ENCODE measurements around the gene CACNA2D2.

The CACNA2D2 gene

DNA sequence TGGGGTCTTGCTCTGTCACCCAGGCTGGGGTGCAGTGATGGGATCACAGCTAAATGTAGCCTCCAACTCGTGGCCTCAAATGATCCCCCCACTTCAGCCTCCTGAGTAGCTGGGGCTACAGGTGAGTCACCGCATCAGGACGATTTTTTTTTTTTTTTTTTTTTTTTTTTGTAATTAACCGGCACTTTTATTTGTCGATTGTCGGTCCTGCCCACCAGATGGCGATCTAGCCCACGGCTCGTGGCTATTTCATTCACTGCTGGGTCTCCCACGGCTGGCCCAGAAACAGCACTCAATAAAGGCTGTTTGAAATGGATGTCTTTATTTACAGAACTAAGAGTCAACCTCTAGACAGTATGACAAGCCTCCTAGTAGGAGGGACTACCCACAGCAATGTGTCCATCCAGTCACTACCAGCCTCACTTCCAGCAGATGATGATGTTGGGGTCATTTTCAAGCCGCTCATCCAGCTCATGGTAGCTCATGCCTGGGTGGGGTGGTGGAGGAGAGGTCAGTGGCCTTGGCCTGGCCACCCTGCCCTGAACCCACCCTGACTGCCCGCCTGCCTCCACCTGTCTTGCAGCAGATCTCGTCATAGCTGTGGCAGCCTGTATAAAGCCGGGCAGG is 156.1 kb downstream of the CACNA2D2 start:
- DNase-seq (ENCODE audit: low read depth in 2 of 2) = peak; percentile 53 to 60

DNA sequence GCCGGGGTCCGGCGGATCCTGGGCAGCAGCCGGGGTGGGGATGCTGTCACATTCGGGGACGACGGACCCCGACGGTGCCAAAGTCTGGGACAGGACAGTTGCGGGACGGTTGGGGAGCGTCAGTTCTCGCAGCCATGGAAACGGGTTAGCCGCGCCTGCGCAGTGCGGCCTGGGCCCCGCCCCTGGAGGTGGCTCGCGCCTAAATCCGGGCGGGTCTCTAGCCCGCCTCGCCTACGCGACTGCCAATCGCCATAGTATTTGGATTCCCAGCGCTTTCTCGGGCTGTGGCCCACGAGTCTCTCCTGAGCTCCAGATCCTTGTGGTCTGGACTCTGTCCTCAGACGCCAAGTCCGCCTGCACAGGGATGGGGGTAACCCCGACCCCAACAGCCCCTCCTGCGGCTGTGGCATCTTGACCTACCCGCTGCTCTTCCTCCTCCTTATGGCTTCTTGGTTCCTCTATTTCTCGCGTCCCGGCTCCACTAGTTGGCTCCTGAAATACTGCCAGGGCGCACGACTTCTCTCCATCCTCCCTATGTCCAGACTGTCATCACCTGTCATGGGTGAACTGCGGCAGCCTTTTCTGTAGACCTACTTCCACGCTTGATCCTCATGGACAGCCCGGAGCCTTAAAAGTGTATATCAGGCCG is 157.7 kb downstream of the CACNA2D2 start, which contains the start of gene ZMYND10:
Gene ZMYND10, minus strand, starts transcription at position 147 of the 649 bp plus-strand sequence. CDS start 153 bp downstream, outside the sequence.
- DNase-seq (ENCODE audit: low read depth in 2 of 2) = peak in 1 of 2 donors; percentile 58

DNA sequence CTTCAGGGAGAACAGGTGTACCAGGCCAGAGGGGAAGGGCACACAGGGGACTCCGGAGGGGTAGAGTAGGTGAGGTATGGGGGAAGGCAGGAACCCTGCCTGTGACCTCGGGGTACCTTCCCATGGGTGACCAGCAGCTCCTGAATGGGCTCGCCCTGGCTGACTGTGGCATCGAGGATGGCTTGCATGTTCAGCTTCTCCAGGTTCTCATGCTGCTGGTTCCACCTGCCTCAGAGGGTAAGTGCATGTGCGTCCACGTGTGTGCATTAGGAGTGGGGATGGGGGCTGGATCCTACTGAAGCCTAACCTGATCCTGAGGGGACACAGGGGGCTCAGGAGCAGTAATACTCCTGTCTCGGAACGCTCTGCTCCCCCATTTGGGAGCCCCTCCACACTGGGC is 158.4 kb downstream of the CACNA2D2 start:
- no peak for DNase-seq (ENCODE audit: low read depth in 2 of 2)

DNA sequence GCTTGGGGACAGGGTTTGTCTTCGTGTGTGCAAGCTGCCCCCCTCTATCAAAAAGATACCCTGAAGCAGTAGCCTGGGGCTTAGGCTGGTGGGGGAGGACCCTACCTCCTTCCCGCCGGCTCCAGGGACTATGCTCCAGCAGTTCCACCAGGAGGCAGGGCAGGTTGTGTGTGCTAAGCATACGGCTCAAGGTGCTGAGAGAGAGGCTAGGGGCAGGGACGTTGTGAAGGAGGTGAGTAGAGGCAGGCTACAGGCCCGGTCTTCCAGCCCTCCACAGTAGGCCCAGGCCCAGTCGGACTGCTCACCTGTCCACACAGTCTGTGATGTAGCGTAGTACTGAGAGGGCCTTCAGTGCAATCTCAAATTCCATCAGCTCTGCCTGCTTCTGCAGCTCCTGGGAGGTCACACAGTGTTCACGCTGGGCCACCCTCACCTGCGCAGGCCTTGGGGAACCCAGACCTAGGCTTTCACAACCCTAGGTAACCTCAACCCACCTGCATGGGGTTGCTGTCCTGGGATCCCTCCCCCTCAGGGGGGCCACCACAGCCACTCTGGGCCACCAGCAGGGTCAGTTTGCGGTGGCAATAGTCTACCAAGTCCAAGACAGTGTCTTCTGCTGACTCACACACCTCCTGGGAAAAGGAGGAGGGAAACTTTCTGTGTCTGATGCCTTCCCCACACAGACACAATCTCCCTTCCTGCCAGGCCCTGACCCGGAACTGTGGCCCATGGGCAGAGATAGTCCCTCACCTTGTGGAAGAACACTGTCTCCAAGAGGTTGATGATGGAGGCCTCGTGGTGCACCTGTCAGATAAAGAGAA is 160.4 kb downstream of the CACNA2D2 start:
- DNase-seq (ENCODE audit: low read depth in 2 of 2) = no peak

DNA sequence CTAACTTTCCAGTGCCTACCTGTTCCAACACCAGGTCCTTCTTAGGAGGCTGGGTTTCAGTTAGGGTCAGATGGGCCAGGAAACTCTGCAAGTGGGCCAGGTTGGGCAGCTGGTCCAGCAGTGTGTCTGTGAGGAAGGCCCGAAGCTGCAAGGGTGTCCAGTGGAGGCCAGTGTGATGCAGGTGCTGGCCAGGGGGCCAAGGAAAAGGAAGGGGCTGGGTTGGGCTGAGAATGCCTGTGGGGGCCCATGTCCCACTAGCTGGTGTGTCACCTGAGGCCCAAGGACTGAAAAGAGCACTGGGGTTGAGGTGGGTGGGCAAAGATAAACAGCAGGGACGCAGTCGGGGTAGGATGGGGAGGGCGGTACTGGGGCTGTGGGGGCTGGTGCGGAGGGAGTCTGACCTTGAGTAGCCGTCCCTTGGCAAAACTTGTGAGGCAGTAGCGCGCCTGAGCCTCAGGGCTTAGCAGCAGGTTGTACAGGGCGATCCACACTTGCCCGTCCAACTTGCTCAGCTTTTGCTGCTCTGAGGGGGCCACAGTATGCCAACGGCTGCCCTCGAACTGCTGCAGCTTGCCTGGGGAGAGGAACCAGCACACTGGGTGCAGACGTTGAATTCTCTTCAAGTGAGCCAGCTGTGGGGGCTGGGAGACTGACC is 161.3 kb downstream of the CACNA2D2 start:
- no peak for DNase-seq (ENCODE audit: low read depth in 2 of 2)

DNA sequence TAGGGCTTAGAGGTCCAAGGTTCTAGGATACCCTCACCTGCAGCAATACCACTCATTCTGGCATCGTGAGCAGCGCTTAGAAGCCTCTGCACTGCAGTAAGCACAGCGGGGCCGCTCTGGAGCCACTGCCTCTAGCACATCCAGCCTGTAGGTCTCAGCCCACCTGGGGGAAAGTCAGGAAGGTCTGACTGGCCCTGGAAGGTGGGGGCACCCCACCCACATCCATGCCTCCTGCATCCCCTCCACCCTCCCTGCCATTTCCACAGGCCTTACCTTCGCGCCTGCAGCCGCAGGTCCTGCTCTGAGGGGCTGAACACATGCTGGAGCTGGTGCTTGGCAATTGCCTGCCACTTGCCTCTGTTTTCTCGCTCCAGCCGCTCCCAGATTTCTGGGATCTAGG is 161.9 kb downstream of the CACNA2D2 start:
- DNase-seq (ENCODE audit: low read depth in 2 of 2) = no peak

DNA sequence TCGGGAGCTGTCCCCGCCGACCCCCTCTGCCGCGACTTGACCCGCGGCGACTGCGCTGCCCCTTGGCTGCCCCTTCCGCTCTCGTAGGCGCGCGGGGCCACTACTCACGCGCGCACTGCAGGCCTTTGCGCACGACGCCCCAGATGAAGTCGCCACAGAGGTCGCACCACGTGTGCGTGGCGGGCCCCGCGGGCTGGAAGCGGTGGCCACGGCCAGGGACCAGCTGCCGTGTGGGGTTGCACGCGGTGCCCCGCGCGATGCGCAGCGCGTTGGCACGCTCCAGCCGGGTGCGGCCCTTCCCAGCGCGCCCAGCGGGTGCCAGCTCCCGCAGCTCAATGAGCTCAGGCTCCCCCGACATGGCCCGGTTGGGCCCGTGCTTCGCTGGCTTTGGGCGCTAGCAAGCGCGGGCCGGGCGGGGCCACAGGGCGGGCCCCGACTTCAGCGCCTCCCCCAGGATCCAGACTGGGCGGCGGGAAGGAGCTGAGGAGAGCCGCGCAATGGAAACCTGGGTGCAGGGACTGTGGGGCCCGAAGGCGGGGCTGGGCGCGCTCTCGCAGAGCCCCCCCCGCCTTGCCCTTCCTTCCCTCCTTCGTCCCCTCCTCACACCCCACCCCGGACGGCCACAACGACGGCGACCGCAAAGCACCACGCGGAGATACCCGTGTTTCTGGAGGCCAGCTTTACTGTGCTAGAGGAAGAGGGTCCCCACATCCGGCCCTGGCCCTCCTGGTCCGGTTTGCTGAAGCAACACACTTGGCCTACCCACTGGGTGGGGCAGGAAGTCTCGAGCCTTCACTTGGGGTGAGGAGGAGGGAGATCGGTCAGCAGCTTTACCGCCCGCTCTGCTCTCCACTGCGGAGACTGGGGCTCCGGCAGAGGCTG is 162.7 kb downstream of the CACNA2D2 start, which contains the start of gene RASSF1:
Gene RASSF1, minus strand, starts transcription at position 389 of the 882 bp plus-strand sequence. Its CDS starts 31 bp downstream, at position 358.
- DNase-seq (ENCODE audit: low read depth in 2 of 2) = peak in 1 of 2 donors; percentile 39

- no peak for DNase-seq (ENCODE audit: low read depth in 2 of 2)
Measured at GRCh38 chr3:50340147-50340447, 163.3 kb downstream of the CACNA2D2 start.

DNA sequence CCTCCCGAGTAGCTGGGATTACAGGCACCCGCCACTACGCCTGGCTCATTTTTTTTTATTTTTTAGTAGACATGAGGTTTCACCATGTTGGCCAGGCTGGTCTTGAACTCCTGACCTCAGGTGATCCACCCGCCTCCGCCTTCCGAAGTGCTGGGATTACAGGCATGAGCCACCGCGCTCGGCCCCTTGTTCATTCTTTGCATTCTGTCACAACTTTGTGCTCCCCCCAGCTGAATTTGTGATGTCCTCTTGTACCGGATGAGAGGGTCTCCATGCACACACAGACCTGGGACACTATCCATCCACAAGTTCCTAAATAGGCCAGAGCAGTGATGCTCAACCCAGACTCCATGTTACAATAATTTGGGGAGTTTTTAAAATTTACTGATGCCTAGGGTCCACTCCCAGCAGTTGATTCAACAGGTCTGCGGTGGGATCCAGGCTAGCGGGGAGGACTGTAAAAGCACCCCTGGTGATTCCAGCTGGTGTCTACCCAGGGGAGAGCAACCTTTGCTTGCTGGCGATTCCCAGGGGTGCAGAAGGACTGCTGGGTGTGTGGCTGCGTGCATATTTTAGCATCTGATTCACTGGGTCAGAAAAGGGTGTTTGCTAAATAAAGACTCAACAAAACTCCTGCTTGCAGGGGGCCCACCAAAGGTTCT is 163.8 kb downstream of the CACNA2D2 start:
- no peak for DNase-seq (ENCODE audit: low read depth in 2 of 2)

DNA sequence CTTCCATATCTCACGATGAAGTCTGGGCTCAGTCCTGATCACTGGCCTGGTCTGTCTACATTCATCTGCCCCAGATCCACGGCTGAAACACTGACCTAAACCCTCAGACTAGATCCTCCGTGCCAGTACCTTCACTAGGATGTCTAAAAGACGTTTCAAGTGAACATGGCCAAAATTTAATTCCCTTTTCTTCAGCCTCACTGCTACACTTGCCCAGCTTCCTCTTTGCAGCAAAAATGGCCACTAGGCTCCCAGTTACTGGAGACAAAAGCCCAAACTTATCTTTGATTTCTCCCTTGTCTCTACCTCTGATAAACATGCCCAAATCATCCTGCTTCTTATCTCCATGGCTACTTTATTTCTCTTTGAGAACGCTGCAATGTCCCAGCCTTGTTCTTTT is 164.5 kb downstream of the CACNA2D2 start:
- no peak for DNase-seq (ENCODE audit: low read depth in 2 of 2)

GRCh38 chr3:50337175-50337861 is 166.1 kb downstream of the CACNA2D2 start:
- peak; percentile 83 to 88 for DNase-seq (ENCODE audit: low read depth in 2 of 2)

DNA sequence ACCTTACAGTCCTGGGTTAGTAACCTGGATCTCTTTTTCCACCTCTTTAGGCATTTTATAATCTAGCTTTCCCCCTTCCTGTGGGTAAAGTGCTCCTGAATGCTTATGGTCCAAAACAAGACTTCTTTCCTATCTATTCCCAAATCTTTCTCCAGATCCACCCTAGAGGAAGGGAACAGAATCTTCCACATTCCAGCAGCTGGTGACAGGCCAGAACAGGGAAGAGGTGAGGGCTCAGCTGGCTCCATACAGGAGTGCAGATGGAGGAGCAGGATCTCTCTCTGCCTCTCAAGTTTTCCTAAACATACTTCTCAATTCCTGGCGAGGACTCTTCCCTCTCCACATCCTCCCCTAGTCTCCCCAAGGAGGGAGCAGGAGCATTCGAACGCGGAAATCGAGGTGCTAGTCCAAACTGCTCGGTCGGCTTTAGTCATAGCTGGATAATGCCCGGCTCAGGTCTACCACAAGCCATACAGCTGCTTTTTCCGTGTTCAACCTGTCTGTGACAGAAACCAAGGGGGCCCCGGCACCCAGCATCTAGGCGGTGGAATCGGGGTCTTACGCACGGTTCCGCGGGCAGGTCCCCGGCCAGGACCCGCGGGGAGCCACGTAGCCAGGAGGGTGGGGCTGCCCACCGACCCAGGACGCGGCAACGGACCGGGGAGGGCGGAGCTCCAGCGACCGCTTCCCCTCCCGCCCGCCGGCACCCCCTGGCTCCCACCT is 166.8 kb downstream of the CACNA2D2 start:
- no peak for DNase-seq (ENCODE audit: low read depth in 2 of 2)

GRCh38 chr3:50334339-50335075 is 168.9 kb downstream of the CACNA2D2 start:
- DNase-seq (ENCODE audit: low read depth in 2 of 2) = no peak

DNA sequence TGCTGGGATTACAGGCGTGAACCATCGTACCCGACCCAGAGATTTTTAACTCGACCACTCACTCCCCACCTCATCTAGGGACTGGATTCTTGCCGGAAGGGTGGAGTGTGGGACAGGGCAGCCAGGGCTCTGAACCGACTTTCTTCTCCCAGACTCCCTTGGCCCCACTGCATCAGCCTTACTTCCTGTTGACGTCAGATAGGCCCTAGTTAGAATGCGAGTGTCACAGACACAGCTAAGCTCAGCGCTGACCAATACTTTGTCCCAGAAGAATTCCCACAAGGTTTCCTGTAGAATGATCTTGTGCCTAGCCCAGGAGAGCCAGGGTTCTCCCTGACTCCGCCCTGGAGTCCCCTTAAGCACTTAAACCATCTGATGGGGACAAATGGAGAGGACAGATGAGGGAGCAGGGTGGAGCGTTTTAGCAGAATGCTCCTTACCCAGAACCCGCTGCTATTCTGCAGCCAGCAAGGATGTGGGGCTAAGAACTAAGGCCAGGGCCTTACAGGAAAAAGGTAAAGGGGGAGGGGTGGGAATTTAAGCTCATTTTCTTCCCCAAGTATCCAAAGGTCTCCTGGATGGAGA is 169.6 kb downstream of the CACNA2D2 start:
- no peak for DNase-seq (ENCODE audit: low read depth in 2 of 2)

- no peak for DNase-seq (ENCODE audit: low read depth in 2 of 2)
Measured at GRCh38 chr3:50331364-50331907, 172.0 kb downstream of the CACNA2D2 start.

DNA sequence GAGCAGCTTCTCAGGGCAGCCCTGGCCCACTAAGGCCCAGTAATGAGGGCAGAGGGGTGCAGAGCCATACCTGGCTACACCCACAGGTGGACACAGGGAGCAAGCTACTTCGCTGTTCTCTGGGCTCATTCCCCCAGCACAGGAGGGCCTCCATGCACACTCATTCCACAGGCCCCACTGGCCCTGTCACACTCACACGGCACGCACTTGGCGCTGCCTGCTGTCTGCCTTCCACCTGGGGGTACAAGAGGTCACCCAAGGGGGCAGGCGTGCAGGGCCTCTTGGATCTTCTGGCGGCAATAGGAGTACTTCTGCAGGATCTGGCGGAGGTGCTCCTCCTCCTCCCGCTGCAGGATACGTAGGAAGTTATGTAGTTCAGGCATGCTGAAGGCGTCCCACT is 173.1 kb downstream of the CACNA2D2 start:
- no peak for DNase-seq (ENCODE audit: low read depth in 2 of 2)

- DNase-seq (ENCODE audit: low read depth in 2 of 2) = peak; percentile 87 to 89
Measured at GRCh38 chr3:50327943-50328691, 175.3 kb downstream of the CACNA2D2 start, which contains the start of gene TUSC2. Gene TUSC2, minus strand, starts transcription at chr3:50328223. Its CDS starts 124 bp downstream, at chr3:50328099.
